PC-9 (cell line): Measurements from ENCODE around the gene OR2T33. TPM values are rescaled to one million over a fixed set of nuclear protein-coding genes. Genes with fewer than 3 reads are reported as not detected.

Experiments used
- BruUV-seq: library from RNA; stranded (reverse); fragments of 400-500 nt; replicated peaks from 2 replicates; lab custom pipeline; 2021; lab: Mats Ljungman, UMichigan
- CTCF ChIA-PET: fragments of 300-600 bp; sonication (Branson Sonifier 250); formaldehyde crosslinking; loops from one replicate; lab custom pipeline; 2022; ENCODE audit warnings: antibody characterized with exemption; lab: Charles Lee
- POLR2A ChIA-PET: fragments of 300-600 bp; sonication (Branson Sonifier 250); formaldehyde crosslinking; loops from one replicate; lab custom pipeline; 2022; ENCODE audit warnings: antibody characterized with exemption; ENCODE audit not compliant: unreplicated experiment; lab: Charles Lee
- DNase-seq, 2 experiments: peaks; one replicate each; pipeline versions ENCODE4 v3.0.0 to v3.0.0-alpha.2; 2015 to 2022; ENCODE audit warnings: mixed read lengths in 1 of 2
- H2AFZ ChIP-seq: fragments of 200-600 bp; sonication (generic); 2 replicates; pipeline ENCODE4 v1.8.1; 2017; ENCODE audit warnings: antibody characterized with exemption
- H3F3A ChIP-seq: fragments of 200-600 bp; sonication (generic); 2 replicates; pipeline ENCODE4 v1.8.1; 2017; ENCODE audit warnings: antibody characterized with exemption, mild to moderate bottlenecking, low read depth; ENCODE audit not compliant: insufficient read depth
- H3K27ac ChIP-seq: fragments of 200-600 bp; sonication (generic); 2 replicates; pipeline ENCODE4 v1.6.1; 2016; ENCODE audit warnings: mixed run types
- H3K27me3 ChIP-seq: fragments of 200-600 bp; sonication (generic); 2 replicates; pipeline ENCODE4 v1.6.1; 2016; ENCODE audit warnings: low read depth, mixed run types; ENCODE audit not compliant: insufficient read depth
- H3K36me3 ChIP-seq: fragments of 200-600 bp; sonication (generic); 2 replicates; pipeline ENCODE4 v1.6.1; 2016; ENCODE audit warnings: low read depth, mixed run types
- H3K4me1 ChIP-seq: fragments of 200-600 bp; sonication (generic); replicated peaks from 2 replicates; pipeline ENCODE4 v1.6.1; 2016; ENCODE audit warnings: mixed run types; ENCODE audit not compliant: insufficient read depth
- H3K4me2 ChIP-seq: fragments of 200-600 bp; sonication (generic); 2 replicates; pipeline ENCODE4 v1.6.1; 2017; ENCODE audit warnings: mixed run types
- H3K4me3 ChIP-seq: fragments of 200-600 bp; sonication (generic); 2 replicates; pipeline ENCODE4 v1.6.1; 2016; ENCODE audit warnings: mixed run types
- H3K79me2 ChIP-seq: fragments of 200-600 bp; sonication (generic); 2 replicates; pipeline ENCODE4 v1.6.1; 2017; ENCODE audit warnings: low read depth, mixed run types
- H3K9me2 ChIP-seq: fragments of 200-600 bp; sonication (generic); 2 replicates; pipeline ENCODE4 v1.8.1; 2017; ENCODE audit warnings: mild to moderate bottlenecking; ENCODE audit not compliant: insufficient read depth
- H3K9me3 ChIP-seq: fragments of 200-600 bp; sonication (generic); 2 replicates; pipeline ENCODE4 v1.8.1; 2016; ENCODE audit warnings: low read depth; ENCODE audit not compliant: insufficient read depth
- H4K20me1 ChIP-seq: fragments of 200-600 bp; sonication (generic); 2 replicates; pipeline ENCODE4 v1.8.1; 2017; ENCODE audit not compliant: insufficient read depth
- CTCF ChIP-seq: fragments of 200-600 bp; sonication (generic); conservative IDR thresholded peaks from 2 replicates; pipeline ENCODE4 v1.6.1; 2017; ENCODE audit warnings: mixed run types, antibody characterized with exemption, mild to moderate bottlenecking, moderate library complexity
- EZH2 ChIP-seq: fragments of 200-600 bp; sonication (generic); IDR thresholded peaks from 2 replicates; pipeline ENCODE4 v1.8.0; 2017; ENCODE audit warnings: antibody characterized with exemption, low read depth
- intact Hi-C: fragments of 100-400 bp; cut with micrococcal nuclease; formaldehyde crosslinking; loops from one replicate; pipeline ENCODE4 v1.10.0; 2022; ENCODE audit not compliant: unreplicated experiment
- total RNA-seq: library from RNA; stranded (reverse); gene quantifications from 2 replicates; pipeline ENCODE4 v1.2.3, GENCODE V29; 2021

OR2T33 gene
- total RNA-seq, 1 experiment from 2014 or later: not detected

DNA sequence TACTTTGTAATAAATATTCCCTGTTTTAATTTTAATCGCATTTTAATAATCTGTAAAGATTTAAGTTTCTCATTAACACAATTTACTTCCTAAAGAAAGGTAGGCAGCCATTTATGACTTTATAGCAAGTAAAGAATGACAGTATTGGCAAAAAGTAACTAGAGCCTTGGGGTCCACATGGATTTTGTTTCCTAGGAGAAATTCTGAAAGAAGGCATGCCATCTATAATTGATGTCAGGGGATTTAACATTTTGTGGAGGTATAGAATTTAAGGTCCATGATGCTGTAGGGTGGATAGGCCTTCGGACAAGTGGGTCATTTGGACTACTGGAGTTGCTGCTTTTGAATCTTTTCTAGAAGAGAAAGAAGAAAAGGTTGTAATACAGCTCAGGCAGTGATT lies 46.7 kb downstream of the OR2T33 start, which contains the start of gene OR2M4:
Gene OR2M4 (plus strand): TSS at position 301 of the 400 bp plus-strand sequence. CDS start 7,512 bp downstream, outside the sequence.
- CTCF ChIA-PET: no interaction called here
- Histone ChIP-seq H3K36me3 (no peaks in the 10 kb centered on the region), H3K4me3 (no peak within 1 kb of the TSS), H4K20me1 (no peaks in the 10 kb centered on the region), H3K27me3 (no peaks in the 10 kb centered on the region), H3K4me1 (no peaks in the 10 kb centered on the region), H3K9me2 (no peaks in the 10 kb centered on the region), H3K79me2 (no peaks in the 10 kb centered on the region), H3K4me2 (no peak within 1 kb of the TSS), H2AFZ (no peak within 1 kb of the TSS), H3K9me3 (no peaks in the 10 kb centered on the region), H3F3A (no peaks in the 10 kb centered on the region), H3K27ac (no peak within 1 kb of the TSS)
- POLR2A ChIA-PET: no interaction called here
- no peak for TF ChIP-seq CTCF
- DNase-seq: no peak
- BruUV-seq: no TSS peak
- intact Hi-C loops: no loop called here

- H3K36me3 ChIP-seq: no peaks in the 10 kb centered on the region
- no peak overlapping the region for H3K27ac ChIP-seq
- H3K9me2 ChIP-seq: no peaks in the 10 kb centered on the region
- ChIA-PET CTCF (no interaction called here), POLR2A (no interaction called here)
- H3K4me3 ChIP-seq: no peak overlapping the region
- intact Hi-C loops: no loop called here
- no peaks in the 10 kb centered on the region for H3K79me2 ChIP-seq
- H3F3A ChIP-seq: no peaks in the 10 kb centered on the region
- no peaks in the 10 kb centered on the region for H3K27me3 ChIP-seq
- TF ChIP-seq EZH2: no peak
- TF ChIP-seq CTCF: no peak
- H4K20me1 ChIP-seq: no peaks in the 10 kb centered on the region
- H2AFZ ChIP-seq: no peak overlapping the region
- no peak overlapping the region for H3K4me2 ChIP-seq
- no peak for DNase-seq
- no peaks in the 10 kb centered on the region for H3K4me1 ChIP-seq
- no peaks in the 10 kb centered on the region for H3K9me3 ChIP-seq
- BruUV-seq: no TSS peak
These were observed 48.3 kb downstream of the OR2T33 start for GRCh38 chr1:248229360-248229908.

DNA sequence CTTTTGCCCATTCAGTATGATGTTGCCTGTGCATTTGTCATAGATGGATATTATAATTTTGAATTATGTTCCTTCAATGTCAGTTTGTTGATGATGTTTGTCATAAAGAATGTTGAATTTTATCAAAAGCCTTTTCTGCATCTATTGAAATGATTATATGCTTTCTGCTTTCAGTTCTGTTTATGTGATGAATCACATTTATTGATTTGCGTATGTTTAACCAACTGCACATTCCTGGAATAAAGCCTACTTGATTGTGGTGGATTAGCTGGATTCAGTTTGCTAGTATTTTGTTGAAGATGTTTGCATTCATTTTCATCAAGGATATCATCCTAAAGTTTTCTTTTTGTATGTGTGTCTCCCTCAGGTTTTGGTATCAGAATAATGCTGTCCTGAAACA lies 52.2 kb downstream of the OR2T33 start:
- H3K4me3 ChIP-seq: no peak overlapping the region
- H3K79me2 ChIP-seq: no peaks in the 10 kb centered on the region
- H3K27ac ChIP-seq: no peak overlapping the region
- intact Hi-C loops: no loop called here
- no peak overlapping the region for H3K4me2 ChIP-seq
- POLR2A ChIA-PET: no interaction called here
- no peaks in the 10 kb centered on the region for H4K20me1 ChIP-seq
- H3K27me3 ChIP-seq: no peaks in the 10 kb centered on the region
- H3K9me2 ChIP-seq: no peaks in the 10 kb centered on the region
- no peak overlapping the region for H2AFZ ChIP-seq
- H3K4me1 ChIP-seq: no peaks in the 10 kb centered on the region
- H3K36me3 ChIP-seq: no peaks in the 10 kb centered on the region
- no peaks in the 10 kb centered on the region for H3K9me3 ChIP-seq
- H3F3A ChIP-seq: no peaks in the 10 kb centered on the region
- no TSS peak for BruUV-seq
- CTCF ChIA-PET: no interaction called here
- no peak for TF ChIP-seq EZH2
- TF ChIP-seq CTCF: no peak
- DNase-seq: no peak

Other genes starting within 250 kb of the OR2T33 start
- gene OR2L2, start 247.9 kb downstream of the OR2T33 start, total RNA-seq: 0.10 and 0.13 TPM in 2 replicates
- gene OR2L3, start 231.1 kb downstream of the OR2T33 start, total RNA-seq: not detected in 2 replicates
- not detected in 2 replicates for gene OR2L13, start 182.8 kb downstream of the OR2T33 start, total RNA-seq
- not detected in 2 replicates for gene OR2M5, start 132.8 kb downstream of the OR2T33 start, total RNA-seq
- not detected in 2 replicates for gene OR2M2, start 103.2 kb downstream of the OR2T33 start, total RNA-seq
- gene OR2M3, start 80.7 kb downstream of the OR2T33 start, total RNA-seq: 0.20 and 0.35 TPM in 2 replicates
- not detected in 2 replicates for gene OR2M4, start 46.6 kb downstream of the OR2T33 start, total RNA-seq
- not detected in 2 replicates for gene OR2T12, start 25.4 kb upstream of the OR2T33 start, total RNA-seq
- not detected in 2 replicates for gene OR2M7, start 46.6 kb upstream of the OR2T33 start, total RNA-seq
- gene OR14C36, start 70.8 kb upstream of the OR2T33 start, total RNA-seq: not detected in 2 replicates
- gene OR2T4, start 83.7 kb upstream of the OR2T33 start, total RNA-seq: not detected in 2 replicates
- gene OR2T6, start 97.8 kb upstream of the OR2T33 start, total RNA-seq: not detected in 2 replicates
- gene OR2T1, start 125.1 kb upstream of the OR2T33 start, total RNA-seq: not detected in 2 replicates
- not detected in 2 replicates for gene OR2T2, start 167.7 kb upstream of the OR2T33 start, total RNA-seq
- gene OR2T3, start 195.4 kb upstream of the OR2T33 start, total RNA-seq: not detected in 2 replicates
- gene OR2T5, start 210.6 kb upstream of the OR2T33 start, total RNA-seq: not detected in 2 replicates
- gene OR2G6, start 230.1 kb upstream of the OR2T33 start, total RNA-seq: not detected in 2 replicates